Central memory CD8-positive, alpha-beta T cell (primary cell): ENCODE results near the gene MOCOS.
A peak's percentile ranks its signal among the peaks of the same experiment; 100 is the strongest.

Source experiments
- ATAC-seq: fragments of 150-1000 bp; cut with Tn5 transposase; replicated peaks from 2 replicates; pipeline ENCODE4 v1.10.0; 2022; ENCODE audit warnings: mild to moderate bottlenecking, moderate FRiP score, moderate number of reproducible peaks; ENCODE audit not compliant: poor library complexity, severe bottlenecking; ENCODE audit errors: extremely low read depth
- DNase-seq, 2 donors: peaks; one replicate each; pipeline ENCODE4 v3.0.0; 2021; ENCODE audit warnings: low spot score in 2 of 2
- H3K27ac Mint-ChIP-seq: one replicate; pipeline ENCODE4 v1.8.0; 2022; ENCODE audit warnings: low read depth, mild to moderate bottlenecking, moderate library complexity, mixed read lengths
- H3K27me3 Mint-ChIP-seq: one replicate; pipeline ENCODE4 v1.8.0; 2022; ENCODE audit warnings: mixed read lengths
- H3K36me3 Mint-ChIP-seq: one replicate; pipeline ENCODE4 v1.8.0; 2022; ENCODE audit warnings: mild to moderate bottlenecking, moderate library complexity, mixed read lengths; ENCODE audit not compliant: insufficient read depth
- H3K4me1 Mint-ChIP-seq: one replicate; pipeline ENCODE4 v1.8.0; 2022; ENCODE audit warnings: mixed read lengths
- H3K4me3 Mint-ChIP-seq: one replicate; pipeline ENCODE4 v1.8.0; 2022; ENCODE audit warnings: mild to moderate bottlenecking, moderate library complexity, mixed read lengths
- H3K9me3 Mint-ChIP-seq: one replicate; pipeline ENCODE4 v1.8.0; 2022; ENCODE audit warnings: mixed read lengths

The MOCOS gene

GRCh38 chr18:36295880-36296301 lies 108.6 kb downstream of the MOCOS start:
- Mint-ChIP-seq H3K27me3 (peaks cover 22% of the 10 kb centered on the region), H3K4me1 (no peaks in the 10 kb centered on the region), H3K9me3 (no peaks in the 10 kb centered on the region), H3K36me3 (no peaks in the 10 kb centered on the region), H3K27ac (no peak overlapping the region), H3K4me3 (no peak overlapping the region)
- ATAC-seq (no peak), DNase-seq (no peak)

- H3K36me3 Mint-ChIP-seq, result no peaks in the 10 kb centered on the region
- no peaks in the 10 kb centered on the region for H3K4me1 Mint-ChIP-seq
- ATAC-seq (peak; percentile 14), DNase-seq (no peak)
- H3K27me3 Mint-ChIP-seq, result peaks cover 32% of the 10 kb centered on the region
- no peaks in the 10 kb centered on the region for H3K9me3 Mint-ChIP-seq
- H3K4me3 Mint-ChIP-seq, result no peak overlapping the region
- no peak overlapping the region for H3K27ac Mint-ChIP-seq
Measured at GRCh38 chr18:36296650-36297416, 109.5 kb downstream of the MOCOS start.

- Mint-ChIP-seq H3K4me1 (no peaks in the 10 kb centered on the region), H3K9me3 (no peaks in the 10 kb centered on the region), H3K4me3 (no peak within 1 kb of the TSS), H3K36me3 (no peaks in the 10 kb centered on the region), H3K27me3 (peaks cover 39% of the 10 kb centered on the region), H3K27ac (no peak within 1 kb of the TSS)
- DNase-seq (no peak), ATAC-seq (no peak)
Measured at GRCh38 chr18:36297417-36298125, 110.3 kb downstream of the MOCOS start, which contains the start of gene FHOD3. FHOD3 (plus strand) TSS chr18:36297713; CDS start chr18:36297836, 123 bp downstream.

- peaks cover 46% of the 10 kb centered on the region for H3K27me3 Mint-ChIP-seq
- DNase-seq (no peak), ATAC-seq (no peak)
- H3K4me3 Mint-ChIP-seq, result no peak overlapping the region
- no peaks in the 10 kb centered on the region for H3K36me3 Mint-ChIP-seq
- no peaks in the 10 kb centered on the region for H3K9me3 Mint-ChIP-seq
- H3K27ac Mint-ChIP-seq, result no peak overlapping the region
- no peaks in the 10 kb centered on the region for H3K4me1 Mint-ChIP-seq
Measured at GRCh38 chr18:36298126-36298741, 110.9 kb downstream of the MOCOS start.

GRCh38 chr18:36299015-36299414 lies 111.7 kb downstream of the MOCOS start:
- Mint-ChIP-seq H3K4me3 (no peak overlapping the region), H3K27me3 (peaks cover 54% of the 10 kb centered on the region), H3K9me3 (no peaks in the 10 kb centered on the region), H3K36me3 (no peaks in the 10 kb centered on the region), H3K27ac (no peak overlapping the region), H3K4me1 (no peaks in the 10 kb centered on the region)
- ATAC-seq (no peak), DNase-seq (no peak)

- Mint-ChIP-seq H3K36me3 (no peaks in the 10 kb centered on the region), H3K27ac (no peak overlapping the region), H3K4me1 (no peaks in the 10 kb centered on the region), H3K9me3 (no peaks in the 10 kb centered on the region), H3K4me3 (no peak overlapping the region), H3K27me3 (peaks cover 64% of the 10 kb centered on the region)
- ATAC-seq (no peak), DNase-seq (no peak)
Measured at GRCh38 chr18:36300211-36300610, 112.9 kb downstream of the MOCOS start.

GRCh38 chr18:36301884-36302283 lies 114.6 kb downstream of the MOCOS start:
- Mint-ChIP-seq H3K36me3 (no peaks in the 10 kb centered on the region), H3K4me1 (no peaks in the 10 kb centered on the region), H3K27ac (no peak overlapping the region), H3K4me3 (no peak overlapping the region), H3K27me3 (peaks cover 80% of the 10 kb centered on the region), H3K9me3 (no peaks in the 10 kb centered on the region)
- DNase-seq (no peak), ATAC-seq (no peak)

- H3K4me3 Mint-ChIP-seq, result no peak overlapping the region
Measured at GRCh38 chr18:36302676-36303075, 115.4 kb downstream of the MOCOS start.

GRCh38 chr18:36303211-36303844 lies 116.0 kb downstream of the MOCOS start:
- Mint-ChIP-seq H3K4me1 (no peaks in the 10 kb centered on the region), H3K27ac (no peak overlapping the region), H3K4me3 (no peak overlapping the region), H3K36me3 (no peaks in the 10 kb centered on the region), H3K27me3 (peaks cover 87% of the 10 kb centered on the region), H3K9me3 (no peaks in the 10 kb centered on the region)
- no peak for DNase-seq
- ATAC-seq, result no peak

More at GRCh38 chr18:36302676-36303075, 115.4 kb downstream of the MOCOS start:
- Mint-ChIP-seq H3K36me3 (no peaks in the 10 kb centered on the region), H3K4me1 (no peaks in the 10 kb centered on the region), H3K27ac (no peak overlapping the region), H3K27me3 (peaks cover 87% of the 10 kb centered on the region), H3K9me3 (no peaks in the 10 kb centered on the region)
- no peak for ATAC-seq
- no peak for DNase-seq

GRCh38 chr18:36304723-36305122 lies 117.4 kb downstream of the MOCOS start:
- Mint-ChIP-seq H3K27me3 (peaks cover 76% of the 10 kb centered on the region), H3K9me3 (no peaks in the 10 kb centered on the region), H3K4me3 (no peak overlapping the region)

GRCh38 chr18:36305375-36305774 lies 118.1 kb downstream of the MOCOS start:
- Mint-ChIP-seq H3K4me1 (no peaks in the 10 kb centered on the region), H3K27ac (no peak overlapping the region), H3K9me3 (no peaks in the 10 kb centered on the region), H3K36me3 (no peaks in the 10 kb centered on the region), H3K4me3 (no peak overlapping the region), H3K27me3 (peaks cover 71% of the 10 kb centered on the region)
- DNase-seq (no peak), ATAC-seq (no peak)

More at GRCh38 chr18:36304723-36305122, 117.4 kb downstream of the MOCOS start:
- ATAC-seq (no peak), DNase-seq (no peak)
- Mint-ChIP-seq H3K27ac (no peak overlapping the region), H3K4me1 (no peaks in the 10 kb centered on the region), H3K36me3 (no peaks in the 10 kb centered on the region)

- no peak overlapping the region for H3K4me3 Mint-ChIP-seq
- DNase-seq (no peak), ATAC-seq (no peak)
- H3K36me3 Mint-ChIP-seq, result peaks cover 3% of the 10 kb centered on the region
- no peaks in the 10 kb centered on the region for H3K9me3 Mint-ChIP-seq
- peaks cover 71% of the 10 kb centered on the region for H3K27me3 Mint-ChIP-seq
- H3K27ac Mint-ChIP-seq, result no peak overlapping the region
- no peaks in the 10 kb centered on the region for H3K4me1 Mint-ChIP-seq
Measured at GRCh38 chr18:36307513-36307912, 120.2 kb downstream of the MOCOS start.
